Stimulated activated CD4-positive, alpha-beta T cell treated with anti-CD3 and anti-CD28 coated beads, TNF-alpha, amount 100 ng/mL, for 48 hours (primary cell): ENCODE measurements around the gene RPL28.

Source experiments
- DNase-seq, 3 donors: peaks; one replicate each; pipeline ENCODE4 v3.0.0-alpha.2; 2020; ENCODE audit warnings: low read depth in 3 of 3

RPL28 gene

GRCh38 chr19:55423225-55424005 is 37.7 kb downstream of the RPL28 start:
- no peak for DNase-seq

GRCh38 chr19:55424518-55424917 is 38.8 kb downstream of the RPL28 start:
- no peak for DNase-seq

GRCh38 chr19:55426042-55426441 is 40.3 kb downstream of the RPL28 start:
- no peak for DNase-seq

GRCh38 chr19:55431183-55431582 is 45.5 kb downstream of the RPL28 start:
- DNase-seq = no peak

GRCh38 chr19:55432241-55432959 is 46.7 kb downstream of the RPL28 start:
- no peak for DNase-seq

- no peak for DNase-seq
Measured at GRCh38 chr19:55433292-55433691, 47.6 kb downstream of the RPL28 start.

- DNase-seq = no peak
Measured at GRCh38 chr19:55434356-55434919, 48.7 kb downstream of the RPL28 start.

GRCh38 chr19:55435020-55435419 is 49.3 kb downstream of the RPL28 start:
- no peak for DNase-seq

GRCh38 chr19:55436847-55437246 is 51.1 kb downstream of the RPL28 start:
- DNase-seq = no peak

GRCh38 chr19:55437410-55437809 is 51.7 kb downstream of the RPL28 start:
- no peak for DNase-seq

GRCh38 chr19:55439052-55439451 is 53.3 kb downstream of the RPL28 start:
- DNase-seq = no peak

GRCh38 chr19:55440411-55441105 is 54.8 kb downstream of the RPL28 start:
- DNase-seq = no peak

- DNase-seq = no peak
Measured at GRCh38 chr19:55441319-55441691, 55.6 kb downstream of the RPL28 start.

- DNase-seq = no peak
Measured at GRCh38 chr19:55441692-55442321, 56.1 kb downstream of the RPL28 start.

GRCh38 chr19:55442372-55442961 is 56.7 kb downstream of the RPL28 start:
- no peak for DNase-seq

GRCh38 chr19:55443045-55443823 is 57.5 kb downstream of the RPL28 start, which contains the start of gene SHISA7:
Gene SHISA7 (minus strand): TSS chr19:55443300. CDS start chr19:55442863, 437 bp downstream.
- no peak for DNase-seq

- DNase-seq = no peak
Measured at GRCh38 chr19:55443824-55444480, 58.2 kb downstream of the RPL28 start.

- no peak for DNase-seq
Measured at GRCh38 chr19:55444646-55445045, 58.9 kb downstream of the RPL28 start.

GRCh38 chr19:55446060-55446459 is 60.3 kb downstream of the RPL28 start:
- DNase-seq = no peak
